H1 (cell line): ENCODE measurements around the gene ANKLE1. TPM values are rescaled to one million over a fixed set of nuclear protein-coding genes. Genes with fewer than 3 reads are reported as not detected.
A peak's percentile ranks its signal among the peaks of the same experiment; 100 is the strongest.

Experiments used
- CTCF ChIA-PET: fragments of 300-600 bp; sonication (Branson Sonifier 250); formaldehyde crosslinking; loops from one replicate; lab custom pipeline; 2021; ENCODE audit not compliant: partially characterized antibody; lab: Charles Lee
- POLR2A ChIA-PET: fragments of 300-600 bp; sonication (Branson Sonifier 250); formaldehyde crosslinking; loops from one replicate; lab custom pipeline; 2021; ENCODE audit warnings: inconsistent platforms; ENCODE audit not compliant: partially characterized antibody; lab: Charles Lee
- DNase-seq, 2 experiments: peaks; one replicate each; pipeline versions ENCODE4 v3.0.0 to v3.0.0-alpha.2; 2010 to 2022; ENCODE audit warnings: low spot score in 2 of 2, low read depth in 1 of 2, mixed read lengths in 1 of 2
- FAIRE-seq: peaks from 2 replicates; lab custom pipeline; 2011; peaks lifted over from hg19 to GRCh38; lab: Jason Lieb, UNC
- H2AFZ ChIP-seq: 2 replicates; pipeline ENCODE4 v1.8.1; 2012; ENCODE audit warnings: low read length, inconsistent platforms
- H2AK5ac ChIP-seq: 2 replicates; pipeline ENCODE4 v1.6.1; 2013; ENCODE audit warnings: low read depth, low read length
- H2BK120ac ChIP-seq: replicated peaks from 2 replicates; pipeline ENCODE3; 2013; ENCODE audit warnings: low read depth, low read length, inconsistent platforms
- H2BK12ac ChIP-seq: 2 replicates; pipeline ENCODE4 v1.6.1; 2013; ENCODE audit warnings: low read depth, low read length
- H2BK15ac ChIP-seq: 2 replicates; pipeline ENCODE4 v1.6.1; 2013; ENCODE audit warnings: low read length
- H2BK20ac ChIP-seq: 2 replicates; pipeline ENCODE4 v1.6.1; 2013; ENCODE audit warnings: low read length
- H2BK5ac ChIP-seq: 2 replicates; pipeline ENCODE4 v1.6.1; 2013; ENCODE audit warnings: low read depth, low read length
- H3K14ac ChIP-seq: 2 replicates; pipeline ENCODE4 v1.6.1; 2013; ENCODE audit warnings: inconsistent platforms; ENCODE audit not compliant: insufficient read length
- H3K18ac ChIP-seq: 2 replicates; pipeline ENCODE4 v1.6.1; 2013; ENCODE audit warnings: low read length; ENCODE audit errors: extremely low read depth
- H3K23ac ChIP-seq: 2 replicates; pipeline ENCODE4 v1.6.1; 2013; ENCODE audit warnings: inconsistent platforms; ENCODE audit not compliant: insufficient read length
- H3K23me2 ChIP-seq: 2 replicates; pipeline ENCODE4 v1.6.1; 2013; ENCODE audit warnings: low read depth, low read length
- H3K27ac ChIP-seq: 2 replicates; pipeline ENCODE4 v1.6.1; 2011; ENCODE audit warnings: low read depth, low read length, inconsistent platforms
- H3K27me3 ChIP-seq, 4 experiments: replicated peaks in 1 of 4; 1 replicate in 1 of 4; 2 replicates in 3 of 4; pipeline versions ENCODE4 v1.6.1 to v1.8.1; 2011 to 2013; ENCODE audit warnings: low read length in 3 of 4, mild to moderate bottlenecking in 3 of 4, inconsistent platforms in 2 of 4, mixed read lengths in 2 of 4, moderate library complexity in 1 of 4; ENCODE audit not compliant: control insufficient read depth in 3 of 4, insufficient read depth in 3 of 4; ENCODE audit errors: extremely low read depth in 1 of 4
- H3K36me3 ChIP-seq, 4 experiments: 2 replicates each; pipeline versions ENCODE4 v1.6.1 to v1.8.1; 2011 to 2013; ENCODE audit warnings: mild to moderate bottlenecking in 4 of 4, low read length in 3 of 4, moderate library complexity in 2 of 4, control low read depth in 1 of 4, inconsistent platforms in 1 of 4; ENCODE audit not compliant: insufficient read depth in 4 of 4, control insufficient read depth in 2 of 4
- H3K4ac ChIP-seq: replicated peaks from 2 replicates; pipeline ENCODE3; 2013; ENCODE audit warnings: low read length, low read depth, mixed read lengths, inconsistent platforms; ENCODE audit not compliant: insufficient read length
- H3K4me1 ChIP-seq, 4 experiments: replicated peaks in 1 of 4; 1 replicate in 1 of 4; 2 replicates in 3 of 4; pipeline versions ENCODE4 v1.6.1 to v1.8.1; 2011 to 2013; ENCODE audit warnings: low read length in 3 of 4, inconsistent platforms in 2 of 4, mixed read lengths in 1 of 4; ENCODE audit not compliant: insufficient read depth in 4 of 4, control insufficient read depth in 3 of 4
- H3K4me2 ChIP-seq, 2 experiments: 2 replicates each; pipeline versions ENCODE4 v1.6.1 to v1.8.1; 2011 to 2013; ENCODE audit warnings: low read depth in 2 of 2, low read length in 2 of 2, control low read depth in 1 of 2, inconsistent platforms in 1 of 2, mild to moderate bottlenecking in 1 of 2; ENCODE audit not compliant: insufficient read depth in 1 of 2
- H3K4me3 ChIP-seq, 4 experiments: fragments of 200-600, 300-600 bp in 1 of 4; sonication (generic), shearing (Covaris generic), sonication (Bioruptor Twin) in 1 of 4; 2 replicates each; pipeline versions ENCODE4 v1.5.1 to v1.8.1; 2011 to 2016; ENCODE audit warnings: low read length in 4 of 4, low read depth in 3 of 4, control low read depth in 2 of 4, inconsistent platforms in 2 of 4, mild to moderate bottlenecking in 2 of 4, mixed read lengths in 1 of 4, moderate library complexity in 1 of 4; ENCODE audit not compliant: insufficient read depth in 2 of 4; ENCODE audit errors: extremely low read depth in 1 of 4
- H3K56ac ChIP-seq: replicated peaks from 2 replicates; pipeline ENCODE3; 2013; ENCODE audit warnings: low read depth, mild to moderate bottlenecking, mixed read lengths, low read length, inconsistent platforms; ENCODE audit not compliant: insufficient read length
- H3K79me1 ChIP-seq: 2 replicates; pipeline ENCODE4 v1.6.1; 2013; ENCODE audit warnings: low read depth, low read length, control low read depth
- H3K79me2 ChIP-seq, 2 experiments: 2 replicates each; pipeline versions ENCODE4 v1.6.1 to v1.8.1; 2012 to 2013; ENCODE audit warnings: low read length in 2 of 2, mild to moderate bottlenecking in 2 of 2, inconsistent platforms in 1 of 2; ENCODE audit not compliant: insufficient read depth in 2 of 2, control insufficient read depth in 1 of 2
- H3K9ac ChIP-seq, 4 experiments: replicated peaks in 1 of 4; 1 replicate in 1 of 4; 2 replicates in 3 of 4; pipeline versions ENCODE4 v1.6.1 to v1.8.1; 2011 to 2013; ENCODE audit warnings: low read depth in 3 of 4, low read length in 3 of 4, control low read depth in 2 of 4, mild to moderate bottlenecking in 2 of 4, moderate library complexity in 2 of 4, inconsistent platforms in 1 of 4; ENCODE audit errors: extremely low read depth in 1 of 4
- H3K9me3 ChIP-seq, 2 experiments: 2 replicates each; pipeline versions ENCODE4 v1.6.1 to v1.8.1; 2012 to 2013; ENCODE audit warnings: mild to moderate bottlenecking in 2 of 2, moderate library complexity in 2 of 2, control low read depth in 1 of 2, inconsistent platforms in 1 of 2, low read depth in 1 of 2, low read length in 1 of 2, mixed read lengths in 1 of 2; ENCODE audit not compliant: insufficient read depth in 2 of 2
- H4K20me1 ChIP-seq, 2 experiments: replicated peaks in 1 of 2; 2 replicates each; pipeline versions ENCODE3 to v1.8.1; 2011 to 2013; ENCODE audit warnings: inconsistent platforms in 2 of 2, low read length in 2 of 2, mild to moderate bottlenecking in 1 of 2; ENCODE audit not compliant: insufficient read depth in 2 of 2, control insufficient read depth in 1 of 2
- H4K5ac ChIP-seq: 2 replicates; pipeline ENCODE4 v1.6.1; 2013; ENCODE audit warnings: low read length, low read depth, mixed read lengths, inconsistent platforms; ENCODE audit not compliant: insufficient read length
- H4K8ac ChIP-seq: 2 replicates; pipeline ENCODE4 v1.8.0; 2013; ENCODE audit warnings: mild to moderate bottlenecking, moderate library complexity, low read length, inconsistent platforms; ENCODE audit not compliant: insufficient read depth; ENCODE audit errors: extremely low read depth
- H4K91ac ChIP-seq: replicated peaks from 2 replicates; pipeline ENCODE3; 2013; ENCODE audit warnings: low read length, mixed read lengths, inconsistent platforms; ENCODE audit not compliant: insufficient read length
- CHD2 ChIP-seq: IDR thresholded peaks from 2 replicates; pipeline ENCODE4 v1.6.1; 2012; ENCODE audit warnings: low read length, improper control_type of control experiment
- JUN ChIP-seq: IDR thresholded peaks from 2 replicates; pipeline ENCODE4 v1.6.1; 2011; ENCODE audit warnings: low read depth, mild to moderate bottlenecking, improper control_type of control experiment, low read length
- POLR2AphosphoS5 ChIP-seq: IDR thresholded peaks from 2 replicates; pipeline ENCODE4 v1.6.1; 2011; ENCODE audit warnings: low read depth, low read length
- RBBP5 ChIP-seq: IDR thresholded peaks from 2 replicates; pipeline ENCODE4 v1.7.1; 2012; ENCODE audit warnings: low read depth, mild to moderate bottlenecking, inconsistent platforms, low read length, moderate library complexity, borderline replicate concordance
- SIN3A ChIP-seq, 2 experiments: IDR thresholded peaks in 1 of 2; conservative IDR thresholded peaks in 1 of 2; 2 replicates each; pipeline ENCODE4 v1.6.1; 2011 to 2012; ENCODE audit warnings: low read length in 2 of 2, improper control_type of control experiment in 1 of 2, low read depth in 1 of 2, mild to moderate bottlenecking in 1 of 2
- SP1 ChIP-seq: IDR thresholded peaks from 2 replicates; pipeline ENCODE4 v1.6.1; 2011; ENCODE audit warnings: low read depth, low read length
- TAF1 ChIP-seq: IDR thresholded peaks from 2 replicates; pipeline ENCODE4 v1.6.1; 2011; ENCODE audit warnings: mild to moderate bottlenecking, low read depth, low read length
- WGBS, 2 experiments: shearing (Covaris generic) in 1 of 2; methylation state at CpG; one replicate each; pipeline versions ENCODE4 v1.1.6 to v1.1.7; 2013 to 2015; ENCODE audit warnings: low lambda C conversion rate in 2 of 2, mixed read lengths in 2 of 2, inconsistent platforms in 1 of 2, low coverage in 1 of 2, missing lambda C conversion rate in 1 of 2; ENCODE audit not compliant: insufficient replicate concordance in 2 of 2, insufficient coverage in 1 of 2, insufficient read length in 1 of 2; ENCODE audit errors: extremely low coverage in 1 of 2, missing lambda C conversion rate in 1 of 2; 5-methylcytosine and 5-hydroxymethylcytosine counted together
- polyA plus RNA-seq, 7 experiments: library from polyadenylated mRNA; depleted of rRNA in 3 of 7; stranded (reverse) in 5 of 7; unstranded in 2 of 7; fragments of >200 nt in 5 of 7; fragments of 200-250 nt in 2 of 7; gene quantifications; 1 replicate in 5 of 7; 2 replicates in 1 of 7; 4 replicates in 1 of 7; pipeline versions ENCODE4 v1.2.1 to v1.2.3, GENCODE V29; 2011 to 2013; ENCODE audit warnings: missing spikeins in 2 of 7, mixed read lengths in 2 of 7
- total RNA-seq: library from RNA; stranded (reverse); fragmentation: NEBNext Ultra II Directional; extraction: Animal tissue kit (Norgen Biotek cat#: 25700); gene quantifications from 2 replicates; pipeline ENCODE4 v1.2.1, GENCODE V29; 2021
- TF ChIP-seq, protein P1 (sequence below): IDR thresholded peaks from 2 replicates; pipeline ENCODE4 v1.6.1; 2011; ENCODE audit warnings: low read depth, mild to moderate bottlenecking, low read length; ENCODE audit not compliant: insufficient read depth

The ANKLE1 gene
- total and polyA plus RNA-seq, 2 of the 8 experiments (the other 6 are each of a cell fraction or from before 2014, with no cell fraction given): 6.1 to 9.6 TPM

- Histone ChIP-seq H3K9me3 (no peaks in the 10 kb centered on the region), H3K23me2 (peaks cover 22% of the 10 kb centered on the region), H3K23ac (no peak overlapping the region), H3K14ac (no peak overlapping the region), H2AFZ (no peak overlapping the region), H3K4me1 (peaks cover 0 to 23% (median 17%) of the 10 kb centered on the region in 4 experiments; a peak in 6 of 7 replicates), H3K27me3 (no peaks in the 10 kb centered on the region; a peak in 1 of 7 replicates), H3K79me1 (0 out of 2 replicates have a peak, but pooled peaks cover 2% of the 10 kb centered on the region), H3K18ac (no peak overlapping the region; the same call in 1 of the 2 replicates), H3K4me3 (peak overlapping the region in 3 of 4 experiments; percentile 2 to 21 (median 4); a peak in 2 of 8 replicates), H2BK20ac (no peak overlapping the region), H4K8ac (peak overlapping the region; percentile 43; the same call in 1 of the 2 replicates), H2BK12ac (peak overlapping the region; percentile 97; the same call in 1 of the 2 replicates), H3K27ac (no peak overlapping the region), H3K36me3 (no peaks in the 10 kb centered on the region), H3K56ac (no peak overlapping the region), H4K91ac (peak overlapping the region; percentile 79), H3K9ac (no peak overlapping the region), H4K20me1 (peaks cover 0 to 14% of the 10 kb centered on the region in 2 experiments), H3K79me2 (no peaks in the 10 kb centered on the region), H3K4me2 (peak overlapping the region; percentile 29 to 71; a peak in 3 of 4 replicates), H4K5ac (no peak overlapping the region), H2AK5ac (no peak overlapping the region), H2BK5ac (peak overlapping the region; percentile 60; the same call in 1 of the 2 replicates), H3K4ac (peak overlapping the region; percentile 54), H2BK15ac (peak overlapping the region; percentile 53; the same call in 1 of the 2 replicates), H2BK120ac (peak overlapping the region; percentile 37)
- TF ChIP-seq CHD2 (peak; percentile 66), SP1 (peak; percentile 91), RBBP5 (no peak), POLR2AphosphoS5 (0 out of 2 replicates have a peak, but pooled peaks have one; percentile 4), TAF1 (peak; percentile 9; the same call in 1 of the 2 replicates), JUN (no peak), SIN3A (conservative IDR thresholded peaks at IDR 0.05 in 1 of 2, IDR thresholded peaks at IDR 0.05 in 1 of 2; ENCODE audit: low read depth in 1 of 2, low read length in 2 of 2) (no peak; a peak in 1 of 4 replicates)
- TF ChIP-seq, protein P1, sequence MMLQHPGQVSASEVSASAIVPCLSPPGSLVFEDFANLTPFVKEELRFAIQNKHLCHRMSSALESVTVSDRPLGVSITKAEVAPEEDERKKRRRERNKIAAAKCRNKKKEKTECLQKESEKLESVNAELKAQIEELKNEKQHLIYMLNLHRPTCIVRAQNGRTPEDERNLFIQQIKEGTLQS: no peak
- DNase-seq (peak; percentile 62 to 77), FAIRE-seq (peak; percentile 71)
- 94% methylated on average over 45 of the region's 45 CpGs; no CpG with 5 or more reads in 1 of the 2 experiments for WGBS, 2 experiments
- ChIA-PET CTCF (interaction anchor here (0.6 to 3.0 kb wide), 21 partner anchors 10 to 234 kb away, joined by 3 to 14 read pairs (median 4); partner anchors contain the start of genes DDA1 and MRPL34), POLR2A (interaction anchor here (0.5 to 17.1 kb wide), 11 partner anchors 7 to 1583 kb away, joined by 3 to 329 read pairs (median 5); partner anchors contain the start of genes ABHD8, ANKLE1, DDA1 and MRPL34)
Measured at GRCh38 chr19:17332677-17333581, 51.2 kb downstream of the ANKLE1 start.
